Measurements from ENCODE around the gene NLRP1.

DNA sequence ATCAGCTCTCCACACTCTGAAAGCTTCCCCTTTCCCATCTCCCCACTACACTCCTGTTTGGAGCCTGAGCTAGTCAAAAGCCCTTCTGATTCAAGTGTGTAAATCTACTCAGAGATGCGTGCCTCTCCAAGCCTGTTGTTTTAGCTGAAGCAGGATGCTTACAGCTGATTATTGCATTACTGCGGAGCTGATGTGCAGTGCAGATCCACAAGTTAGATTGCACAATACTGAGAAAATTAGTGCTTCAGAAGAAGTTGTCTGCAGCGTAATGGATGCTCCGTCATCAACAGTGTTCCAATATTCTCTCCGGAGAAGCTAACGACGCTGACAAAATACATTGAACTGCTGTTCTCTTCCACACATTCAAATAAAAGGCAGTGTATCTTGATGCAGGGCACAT, 44.8 kb upstream of the NLRP1 start:
- TF ChIP-seq EZH2phosphoT487 (IDR thresholded peaks at IDR 0.05; ENCODE audit: insufficient read depth, low read depth), result no peak
- TF ChIP-seq EZH2 (IDR thresholded peaks at IDR 0.05; ENCODE audit: insufficient read depth, poor library complexity, severe bottlenecking), result no peak

All from GM23248 (cell line).